Measurements from ENCODE around the gene CACNA2D1.

- TF ChIP-seq, protein P1, sequence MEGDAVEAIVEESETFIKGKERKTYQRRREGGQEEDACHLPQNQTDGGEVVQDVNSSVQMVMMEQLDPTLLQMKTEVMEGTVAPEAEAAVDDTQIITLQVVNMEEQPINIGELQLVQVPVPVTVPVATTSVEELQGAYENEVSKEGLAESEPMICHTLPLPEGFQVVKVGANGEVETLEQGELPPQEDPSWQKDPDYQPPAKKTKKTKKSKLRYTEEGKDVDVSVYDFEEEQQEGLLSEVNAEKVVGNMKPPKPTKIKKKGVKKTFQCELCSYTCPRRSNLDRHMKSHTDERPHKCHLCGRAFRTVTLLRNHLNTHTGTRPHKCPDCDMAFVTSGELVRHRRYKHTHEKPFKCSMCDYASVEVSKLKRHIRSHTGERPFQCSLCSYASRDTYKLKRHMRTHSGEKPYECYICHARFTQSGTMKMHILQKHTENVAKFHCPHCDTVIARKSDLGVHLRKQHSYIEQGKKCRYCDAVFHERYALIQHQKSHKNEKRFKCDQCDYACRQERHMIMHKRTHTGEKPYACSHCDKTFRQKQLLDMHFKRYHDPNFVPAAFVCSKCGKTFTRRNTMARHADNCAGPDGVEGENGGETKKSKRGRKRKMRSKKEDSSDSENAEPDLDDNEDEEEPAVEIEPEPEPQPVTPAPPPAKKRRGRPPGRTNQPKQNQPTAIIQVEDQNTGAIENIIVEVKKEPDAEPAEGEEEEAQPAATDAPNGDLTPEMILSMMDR (IDR thresholded peaks at IDR 0.05): no peak
- TF ChIP-seq POLR2A (IDR thresholded peaks at IDR 0.05): no peak
Observed at GRCh38 chr7:82446897-82447296, 3.3 kb upstream of the CACNA2D1 start.
